Suprapubic skin (tissue), 3 donors: ENCODE results near the gene EMC8.

Experiments used
- POLR2A ChIP-seq, 2 donors: fragments of 450-650 bp; IDR thresholded peaks; one replicate each; pipeline ENCODE4 v1.6.1; 2017; ENCODE audit warnings: antibody characterized with exemption in 2 of 2, mild to moderate bottlenecking in 2 of 2, moderate library complexity in 2 of 2
- TF ChIP-seq, protein P1 (sequence below), 2 donors: fragments of 200-600 bp in 1 of 2; fragments of 450-650 bp in 1 of 2; sonication (generic) in 1 of 2; IDR thresholded peaks; one replicate each; pipeline ENCODE4 v1.5.1; 2016 to 2019; ENCODE audit warnings: antibody characterized with exemption in 2 of 2, mild to moderate bottlenecking in 1 of 2, moderate library complexity in 1 of 2

DNA sequence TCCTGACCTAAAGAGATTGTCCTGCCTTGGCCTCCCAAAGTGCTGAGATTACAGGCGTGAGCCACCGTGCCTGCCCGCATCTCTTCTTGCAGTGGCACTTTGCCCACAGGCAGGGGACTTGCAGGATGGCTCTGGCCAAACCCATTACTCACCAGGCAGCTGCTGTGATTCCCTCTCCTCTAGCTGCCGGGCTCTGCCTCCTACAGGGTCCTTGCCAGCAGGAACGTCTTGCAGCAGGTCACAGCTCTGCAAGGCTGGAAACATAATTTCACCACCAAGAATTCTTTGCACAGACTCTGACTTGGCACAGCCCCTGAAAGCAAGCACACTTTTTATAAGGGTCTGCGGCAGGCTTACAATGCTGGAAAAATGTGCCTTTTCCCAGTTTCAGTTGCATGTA is 20.4 kb upstream of the EMC8 start:
- TF ChIP-seq POLR2A (IDR thresholded peaks at IDR 0.05) = no peak
- TF ChIP-seq, protein P1, sequence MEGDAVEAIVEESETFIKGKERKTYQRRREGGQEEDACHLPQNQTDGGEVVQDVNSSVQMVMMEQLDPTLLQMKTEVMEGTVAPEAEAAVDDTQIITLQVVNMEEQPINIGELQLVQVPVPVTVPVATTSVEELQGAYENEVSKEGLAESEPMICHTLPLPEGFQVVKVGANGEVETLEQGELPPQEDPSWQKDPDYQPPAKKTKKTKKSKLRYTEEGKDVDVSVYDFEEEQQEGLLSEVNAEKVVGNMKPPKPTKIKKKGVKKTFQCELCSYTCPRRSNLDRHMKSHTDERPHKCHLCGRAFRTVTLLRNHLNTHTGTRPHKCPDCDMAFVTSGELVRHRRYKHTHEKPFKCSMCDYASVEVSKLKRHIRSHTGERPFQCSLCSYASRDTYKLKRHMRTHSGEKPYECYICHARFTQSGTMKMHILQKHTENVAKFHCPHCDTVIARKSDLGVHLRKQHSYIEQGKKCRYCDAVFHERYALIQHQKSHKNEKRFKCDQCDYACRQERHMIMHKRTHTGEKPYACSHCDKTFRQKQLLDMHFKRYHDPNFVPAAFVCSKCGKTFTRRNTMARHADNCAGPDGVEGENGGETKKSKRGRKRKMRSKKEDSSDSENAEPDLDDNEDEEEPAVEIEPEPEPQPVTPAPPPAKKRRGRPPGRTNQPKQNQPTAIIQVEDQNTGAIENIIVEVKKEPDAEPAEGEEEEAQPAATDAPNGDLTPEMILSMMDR (IDR thresholded peaks at IDR 0.05) = no peak
